Hepatocyte (in vitro differentiated cells): ENCODE results near the gene PRR5.

Experiments
- EZH2 ChIP-seq: fragments of 200-600 bp; sonication (generic); IDR thresholded peaks from 2 replicates; pipeline ENCODE4 v1.6.1; 2016; ENCODE audit warnings: antibody characterized with exemption, mild to moderate bottlenecking, borderline replicate concordance
- EZH2phosphoT487 ChIP-seq: fragments of 200-600 bp; sonication (generic); IDR thresholded peaks from one replicate; pipeline ENCODE4 v1.6.1; 2018; ENCODE audit warnings: antibody characterized with exemption, mild to moderate bottlenecking, low read depth, moderate library complexity; ENCODE audit not compliant: unreplicated experiment, severe bottlenecking

DNA sequence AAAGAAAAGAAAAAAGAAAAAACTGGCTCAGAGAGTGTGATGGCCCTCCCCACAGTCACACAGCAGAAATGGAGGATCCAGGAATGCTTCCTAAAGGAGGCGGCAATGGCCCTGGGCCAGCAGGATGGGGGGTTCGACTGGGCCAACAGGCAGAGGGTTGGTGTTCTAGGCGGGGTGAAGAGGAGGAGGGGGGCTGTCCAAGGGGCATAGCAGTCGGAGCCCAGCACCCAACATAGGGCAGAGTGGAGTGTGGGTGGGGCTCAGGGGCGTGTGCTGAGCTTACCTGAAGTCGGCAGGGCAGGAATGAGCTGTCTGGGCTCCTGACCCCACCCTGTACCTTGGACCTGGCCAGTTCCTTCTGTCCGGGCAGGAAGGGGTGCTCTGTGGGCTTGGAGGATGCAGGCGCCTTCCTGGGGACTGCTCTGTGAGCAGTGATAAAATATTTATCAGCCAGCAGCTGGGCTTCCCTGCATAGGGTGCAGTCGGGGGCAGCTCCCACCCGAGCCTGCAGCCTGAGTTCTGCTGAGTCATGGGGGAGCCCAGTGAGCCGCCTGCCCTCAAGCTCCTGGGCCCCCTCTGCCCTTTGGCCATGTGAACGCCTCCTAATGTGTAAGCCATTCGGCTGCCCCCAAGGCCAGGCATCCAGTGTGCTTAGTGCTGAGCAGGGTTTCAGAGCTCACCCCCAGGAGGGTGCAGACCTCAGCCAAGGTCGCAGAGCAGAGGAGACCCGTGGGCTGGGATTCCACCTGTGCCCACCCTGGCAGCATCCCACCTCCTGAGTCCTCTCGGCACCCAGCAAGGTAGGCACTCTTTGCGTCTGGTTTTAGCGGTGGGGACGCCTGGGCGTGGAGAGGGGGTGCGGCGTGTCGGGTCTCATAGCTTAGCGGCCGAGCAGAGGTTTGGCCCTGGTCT, 25.3 kb upstream of the PRR5 start:
- TF ChIP-seq EZH2phosphoT487 (no peak), EZH2 (no peak)
